ENCODE measurements around the gene GPR78.
"Not testable (repeated sequence)": the region's sequence is repeated elsewhere in the genome, so short reads cannot be mapped to it uniquely, and the experiment has no call there.

The GPR78 gene

DNA sequence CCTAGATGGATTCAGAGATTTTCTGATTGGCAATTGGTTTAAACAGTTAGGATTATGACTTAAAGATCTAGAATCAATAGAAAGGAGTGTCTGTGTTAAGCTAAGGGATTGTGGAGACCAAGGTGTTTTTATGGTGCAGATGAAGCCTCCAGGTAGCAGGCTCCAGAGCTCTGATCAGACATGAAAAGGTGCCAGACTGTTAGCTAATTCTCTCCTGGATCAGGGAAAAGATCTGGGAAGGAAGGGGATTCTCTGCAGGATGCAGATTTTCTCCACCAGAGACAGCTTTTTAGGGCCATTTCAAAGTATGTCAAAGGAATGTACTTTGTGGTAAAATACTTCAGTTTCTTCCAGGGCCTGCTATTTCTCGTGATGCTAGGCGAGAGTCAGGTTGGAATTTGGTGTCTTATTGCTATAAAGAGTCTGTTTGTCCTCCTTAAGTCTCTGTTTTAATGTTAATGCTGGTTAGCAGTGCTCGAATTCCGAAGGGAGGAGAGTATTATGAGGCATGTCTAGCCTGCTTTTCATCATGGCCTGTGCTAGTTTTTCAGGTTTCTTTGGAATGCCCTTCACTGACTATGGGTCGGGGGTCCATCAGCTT, 12.0 kb upstream of the GPR78 start:
- no peak for DNase-seq

DNA sequence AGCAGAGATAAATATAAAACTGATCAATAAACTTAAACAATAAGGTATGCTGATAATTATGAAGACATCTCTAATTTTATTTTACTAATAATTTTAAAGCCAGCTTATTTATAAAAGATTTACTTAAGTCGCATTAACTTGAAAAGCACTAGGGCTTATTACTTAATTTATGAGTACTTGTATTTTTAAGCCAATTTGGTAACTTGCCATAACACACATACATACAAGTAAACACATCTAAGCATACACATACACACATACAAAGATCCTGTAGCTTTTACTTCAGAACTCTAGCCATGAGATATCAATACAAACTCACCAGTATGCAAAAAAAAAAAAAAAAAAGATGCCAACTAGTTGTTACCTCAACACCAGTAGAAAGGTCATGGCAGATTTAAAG, 10.0 kb upstream of the GPR78 start:
- no peak for DNase-seq

DNA sequence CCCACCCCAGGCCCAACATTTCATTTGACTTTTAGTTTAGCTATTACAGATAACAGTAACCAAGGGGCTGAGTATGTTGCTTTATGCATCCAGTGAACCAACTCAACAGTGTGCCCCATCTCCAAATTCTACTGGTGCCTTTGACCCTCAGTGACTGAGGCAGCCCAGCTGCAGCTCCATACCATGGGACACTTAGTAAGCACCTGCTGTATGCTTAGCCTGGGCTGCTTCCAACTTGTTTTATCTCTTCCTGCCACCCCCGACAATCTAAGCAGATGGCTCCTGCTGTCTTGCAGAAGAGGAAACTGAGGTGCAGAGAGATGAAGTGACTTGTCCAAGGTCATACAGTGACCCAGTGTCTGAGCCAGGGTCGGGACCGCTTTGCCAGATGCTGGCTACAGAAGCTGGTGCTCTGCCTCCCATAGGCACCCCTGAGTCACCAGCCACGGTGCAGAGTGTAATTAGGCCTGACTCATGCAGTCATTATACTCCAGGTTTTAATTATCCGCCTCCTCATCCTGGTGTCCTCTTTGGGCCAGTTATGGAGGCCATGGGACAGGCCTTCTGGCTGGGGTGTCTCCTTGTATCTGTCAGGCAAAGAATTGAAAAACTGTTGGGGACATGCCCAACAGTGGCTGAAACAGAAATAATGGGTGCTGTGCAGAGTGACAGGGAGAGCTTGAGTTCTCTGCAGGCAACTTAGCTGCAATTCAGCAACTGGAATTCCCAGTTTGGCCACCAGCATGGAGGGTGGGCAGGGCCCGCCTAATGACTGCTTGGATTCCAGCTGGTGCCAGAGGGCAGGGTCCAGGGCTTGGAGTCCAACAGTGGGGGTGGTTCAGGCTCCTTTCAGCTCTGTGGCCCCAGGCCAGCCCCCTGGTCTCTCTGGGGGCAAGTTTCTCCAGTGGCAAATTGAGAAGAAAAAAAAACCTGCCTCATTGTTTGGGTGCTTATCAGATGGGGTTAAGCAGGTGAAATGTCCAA, 8.2 kb upstream of the GPR78 start:
- no peak for DNase-seq

DNA sequence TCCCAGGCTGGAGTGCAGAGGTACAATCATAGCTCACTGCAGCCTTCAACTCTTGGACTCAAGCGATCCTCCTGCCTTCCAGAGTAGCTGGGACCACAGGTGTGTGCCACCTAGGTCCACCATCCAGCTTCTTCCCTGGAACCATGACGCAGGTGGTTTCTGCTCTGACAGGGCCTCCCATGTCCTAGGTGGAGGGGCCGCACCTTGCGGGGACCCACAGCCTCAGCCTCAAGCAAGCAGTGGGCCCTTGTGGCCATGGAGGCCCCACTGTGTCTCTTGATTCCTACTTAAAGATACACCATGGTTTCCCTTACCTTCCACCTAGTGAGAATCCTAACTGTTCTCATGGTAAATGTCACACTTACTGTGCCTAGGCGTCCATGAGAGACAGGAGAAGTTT, 6.9 kb upstream of the GPR78 start:
- DNase-seq = no peak

DNA sequence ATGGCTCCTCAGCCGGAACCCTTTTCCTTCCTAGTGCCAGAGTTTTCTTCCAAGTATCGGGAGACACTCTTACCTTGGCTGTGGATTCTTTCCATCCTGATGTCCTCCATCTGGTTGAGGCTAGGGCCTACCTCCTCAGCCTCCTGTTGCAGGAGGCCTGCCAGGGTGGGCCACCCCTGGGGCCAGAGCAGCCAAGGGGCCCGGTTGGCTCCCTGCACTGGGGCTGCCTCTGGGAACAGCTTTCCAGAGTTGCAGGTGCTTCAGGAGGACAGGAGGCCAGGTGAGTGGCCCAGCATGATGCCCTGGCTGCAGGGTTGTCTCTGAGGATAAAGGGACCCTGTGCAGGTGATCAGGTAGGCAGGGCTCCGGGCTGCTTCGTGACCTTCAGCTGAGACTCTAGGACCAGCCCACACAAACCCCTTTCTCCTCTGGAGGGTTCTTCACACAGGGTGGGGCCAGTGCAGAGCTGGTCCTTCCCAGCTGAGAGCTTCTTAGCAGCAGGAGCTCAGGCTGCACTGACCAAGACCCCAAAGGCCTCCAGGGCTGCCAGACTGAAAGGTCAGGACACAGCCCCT, 5.3 kb upstream of the GPR78 start:
- no peak for DNase-seq

DNA sequence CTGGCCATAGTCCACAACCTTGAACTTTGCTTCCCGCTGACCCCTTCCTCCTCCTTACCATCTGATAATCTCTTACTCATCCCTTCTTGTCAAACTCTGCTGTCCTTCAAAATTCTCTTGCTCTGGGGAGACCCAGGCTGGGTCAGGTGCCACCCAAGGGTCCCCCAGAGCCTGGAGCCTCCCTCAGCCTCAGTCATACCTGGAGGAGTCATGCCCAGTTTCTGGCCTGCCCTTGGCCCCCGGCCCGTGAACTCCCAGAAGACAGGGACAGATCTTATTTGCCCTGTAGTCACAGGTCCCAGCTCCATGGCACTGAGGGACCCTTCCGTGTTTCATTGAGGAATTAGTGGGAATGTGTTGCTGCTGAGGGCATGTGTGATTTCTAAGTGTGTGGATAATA, 4.7 kb upstream of the GPR78 start:
- DNase-seq = no peak

DNA sequence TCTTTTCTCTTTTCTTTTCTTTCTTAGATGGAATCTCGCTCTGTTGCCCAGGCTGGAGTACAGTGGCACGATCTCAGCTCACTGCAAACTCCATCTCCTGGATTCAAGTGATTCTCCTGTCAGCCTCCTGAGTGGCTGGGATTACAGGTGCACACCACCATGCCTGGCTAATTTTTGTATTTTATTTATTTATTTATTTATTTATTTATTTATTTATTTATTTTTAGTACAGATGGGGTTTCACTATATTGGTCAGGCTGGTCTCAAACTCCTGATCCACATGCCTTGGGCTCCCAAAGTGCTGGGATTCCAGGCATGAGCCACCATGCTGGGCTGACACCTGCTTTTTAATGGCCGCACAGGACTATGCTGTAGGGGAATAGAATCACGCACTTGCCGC, 3.6 kb upstream of the GPR78 start:
- not testable (repeated sequence) for DNase-seq

DNA sequence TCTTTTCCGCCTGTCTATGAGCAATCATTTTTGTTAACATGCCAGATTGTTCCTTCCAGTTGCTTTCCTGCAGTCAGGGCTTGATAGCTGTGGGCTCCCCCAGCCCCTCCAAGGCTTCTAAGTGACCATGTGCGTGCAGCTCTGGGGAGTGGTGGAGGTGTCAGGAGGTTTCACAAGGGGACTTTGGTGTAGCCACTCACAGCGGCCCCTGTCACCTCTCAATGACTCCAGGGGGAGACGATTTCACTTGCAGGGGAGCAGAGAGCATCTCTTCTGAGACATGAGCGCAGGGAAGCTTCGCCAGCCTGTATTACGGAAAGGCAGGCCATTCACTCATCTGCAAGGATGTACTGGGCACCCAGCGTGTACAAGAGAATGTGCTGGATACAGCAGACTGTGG, 3.1 kb upstream of the GPR78 start:
- no peak for DNase-seq

DNA sequence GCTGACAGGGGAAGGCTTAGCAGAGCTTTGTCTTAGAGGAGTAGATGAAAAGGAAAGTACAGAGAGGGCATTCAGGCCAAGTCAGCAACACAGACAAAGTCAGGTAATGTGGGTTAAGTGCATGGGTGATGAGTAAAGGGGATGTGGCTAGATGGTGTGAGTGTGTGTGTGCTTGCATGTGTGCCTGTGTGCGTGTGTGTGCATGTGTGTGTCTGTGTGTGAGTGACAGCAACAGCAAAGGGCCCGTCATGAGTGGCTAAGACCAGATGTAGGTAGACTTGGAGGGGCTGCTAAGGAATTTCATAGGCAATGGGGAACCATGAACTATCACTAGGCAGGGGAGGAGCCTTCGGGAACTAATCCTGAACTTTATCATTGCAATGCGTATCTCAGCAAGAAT, 2.2 kb upstream of the GPR78 start:
- DNase-seq = no peak

DNA sequence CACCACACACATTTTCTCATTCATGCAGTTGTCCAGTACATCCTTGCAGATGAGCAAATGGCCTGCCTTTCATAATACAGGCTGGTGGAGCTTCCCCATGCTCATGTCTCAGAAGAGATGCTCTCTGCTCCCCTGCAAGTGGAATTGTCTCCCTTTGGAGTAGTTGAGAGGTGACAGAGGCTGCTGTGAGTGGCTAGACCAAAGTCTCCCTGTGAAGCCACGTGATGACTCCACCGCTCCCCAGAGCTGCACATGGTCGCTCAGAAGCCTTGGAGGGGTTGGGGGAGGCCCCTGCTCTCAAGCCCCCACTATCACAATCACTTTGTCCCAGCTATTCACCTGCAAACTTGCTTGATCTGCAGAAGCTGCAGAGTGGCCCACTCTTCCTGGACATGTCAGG, 1.5 kb upstream of the GPR78 start:
- no peak for DNase-seq

DNA sequence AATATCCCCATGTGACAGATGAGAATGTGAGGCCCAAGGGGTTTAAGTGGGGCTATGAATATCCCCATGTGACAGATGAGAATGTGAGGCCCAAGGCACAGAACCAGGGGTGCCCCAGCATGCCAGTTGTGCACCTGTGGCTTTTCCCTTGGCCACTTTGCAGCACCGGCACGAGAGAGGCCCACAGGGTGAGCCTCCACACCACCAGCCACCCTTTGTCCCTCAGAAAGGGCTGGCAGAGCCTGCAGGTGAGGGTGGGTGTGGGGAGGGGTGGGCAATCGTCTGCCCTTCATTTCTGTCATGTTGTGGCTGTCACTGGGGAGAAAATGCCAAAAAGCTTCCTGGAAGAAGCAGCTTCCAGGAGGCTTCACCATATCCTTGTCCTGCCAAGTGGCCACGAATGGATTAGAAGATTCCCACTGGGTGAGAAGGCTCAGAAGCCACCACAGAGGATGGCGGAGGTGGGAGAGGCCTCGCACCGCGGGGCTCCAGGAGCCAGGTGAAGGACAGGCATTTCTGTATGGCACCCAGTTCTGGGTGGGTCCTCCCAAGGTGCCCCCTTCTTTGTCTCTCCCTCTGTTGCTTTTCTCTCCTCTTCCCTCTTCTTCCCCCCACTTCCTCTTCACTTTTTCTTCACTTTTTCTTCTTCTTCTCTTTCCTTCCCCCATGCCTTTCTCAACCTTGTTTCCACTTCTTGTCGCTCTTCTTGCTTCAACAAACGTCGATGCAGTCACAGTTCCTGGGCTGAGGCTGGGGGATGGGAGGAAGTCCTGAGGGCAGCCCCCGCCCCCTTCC, 469 bp upstream of the GPR78 start:
- no peak for DNase-seq

DNA sequence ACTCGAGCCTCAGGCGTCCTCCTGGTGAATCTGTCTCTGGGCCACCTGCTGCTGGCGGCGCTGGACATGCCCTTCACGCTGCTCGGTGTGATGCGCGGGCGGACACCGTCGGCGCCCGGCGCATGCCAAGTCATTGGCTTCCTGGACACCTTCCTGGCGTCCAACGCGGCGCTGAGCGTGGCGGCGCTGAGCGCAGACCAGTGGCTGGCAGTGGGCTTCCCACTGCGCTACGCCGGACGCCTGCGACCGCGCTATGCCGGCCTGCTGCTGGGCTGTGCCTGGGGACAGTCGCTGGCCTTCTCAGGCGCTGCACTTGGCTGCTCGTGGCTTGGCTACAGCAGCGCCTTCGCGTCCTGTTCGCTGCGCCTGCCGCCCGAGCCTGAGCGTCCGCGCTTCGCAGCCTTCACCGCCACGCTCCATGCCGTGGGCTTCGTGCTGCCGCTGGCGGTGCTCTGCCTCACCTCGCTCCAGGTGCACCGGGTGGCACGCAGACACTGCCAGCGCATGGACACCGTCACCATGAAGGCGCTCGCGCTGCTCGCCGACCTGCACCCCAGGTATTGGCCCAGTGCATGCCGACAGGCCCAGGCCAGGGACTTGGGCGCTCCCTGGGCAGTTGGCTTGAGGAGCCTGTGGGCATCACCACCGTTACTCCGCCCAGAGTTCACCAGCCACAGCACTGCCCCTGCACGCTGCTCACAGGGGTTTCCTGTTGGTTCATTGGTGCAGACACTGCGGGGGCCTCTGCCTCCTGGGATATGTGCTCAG, 1.1 kb downstream of the GPR78 start:
- DNase-seq = no peak

DNA sequence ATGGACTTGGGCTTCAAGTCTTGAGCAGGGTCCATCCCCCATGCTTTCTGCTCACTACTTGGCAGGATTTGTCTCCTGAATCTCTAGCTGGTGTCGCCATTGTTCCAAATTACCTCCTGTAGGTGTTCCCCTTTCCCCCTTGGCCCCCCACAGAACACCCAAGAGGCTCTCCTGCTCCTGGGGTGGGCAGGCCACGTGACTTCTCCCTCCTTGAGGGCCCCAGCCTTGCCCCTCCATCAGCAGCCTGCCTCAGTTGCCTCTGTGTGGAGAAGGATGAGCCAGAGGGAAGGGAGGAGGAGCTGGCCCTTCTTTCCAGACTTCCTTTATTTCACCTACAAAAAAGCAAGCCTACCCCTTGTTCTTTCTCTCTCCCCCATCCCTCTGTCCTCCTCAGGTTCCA, 1.8 kb downstream of the GPR78 start:
- no peak for DNase-seq

DNA sequence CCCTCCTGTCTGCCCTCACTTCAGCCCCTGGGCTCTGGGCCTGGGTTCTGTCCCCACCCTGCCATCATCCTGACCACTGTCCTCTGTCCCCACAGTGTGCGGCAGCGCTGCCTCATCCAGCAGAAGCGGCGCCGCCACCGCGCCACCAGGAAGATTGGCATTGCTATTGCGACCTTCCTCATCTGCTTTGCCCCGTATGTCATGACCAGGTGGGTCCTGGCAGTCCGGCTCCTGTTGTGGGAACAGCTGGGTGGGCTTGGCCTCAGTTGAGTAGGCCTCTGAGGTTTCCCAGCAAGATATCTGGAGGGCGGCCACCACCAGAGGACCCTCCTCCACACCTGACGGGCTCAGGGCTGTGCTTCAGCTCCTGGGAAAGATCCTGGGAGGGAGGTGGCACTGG, 2.2 kb downstream of the GPR78 start:
- no peak for DNase-seq

DNA sequence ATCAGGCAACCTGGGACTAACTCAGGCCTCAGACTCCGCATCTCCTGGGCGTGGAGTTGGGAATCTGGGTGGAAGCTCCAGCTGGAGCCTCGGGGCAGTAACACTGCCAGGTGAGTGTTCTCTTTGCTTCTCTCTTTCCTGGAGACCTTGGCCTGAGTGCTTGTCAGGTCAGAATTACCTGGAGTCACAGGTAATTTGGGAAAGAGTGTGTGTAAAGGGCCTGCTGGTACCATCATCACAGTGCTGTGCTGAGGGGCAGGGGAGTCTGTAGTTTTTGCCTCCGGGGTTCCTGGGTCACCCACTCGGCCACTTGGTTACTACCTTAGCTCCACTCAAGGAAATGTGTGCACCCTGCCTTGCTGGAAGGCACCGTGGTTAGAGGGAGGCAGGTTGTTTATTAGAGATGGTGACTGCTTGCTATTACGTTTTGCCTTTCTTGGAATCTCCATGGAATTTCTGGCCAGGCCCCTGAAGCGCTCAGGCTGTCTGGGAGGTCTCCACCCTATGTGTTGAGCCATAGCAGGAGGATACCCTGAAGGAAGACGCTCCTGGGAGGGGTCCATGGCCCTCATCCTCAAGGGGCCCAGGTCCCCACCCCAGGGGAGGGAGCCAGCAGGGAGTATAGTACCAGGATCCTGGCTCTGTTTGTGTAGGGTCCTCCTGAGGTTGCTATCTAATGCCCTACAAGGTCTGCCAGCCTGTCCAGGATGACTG, 2.9 kb downstream of the GPR78 start:
- DNase-seq = no peak

DNA sequence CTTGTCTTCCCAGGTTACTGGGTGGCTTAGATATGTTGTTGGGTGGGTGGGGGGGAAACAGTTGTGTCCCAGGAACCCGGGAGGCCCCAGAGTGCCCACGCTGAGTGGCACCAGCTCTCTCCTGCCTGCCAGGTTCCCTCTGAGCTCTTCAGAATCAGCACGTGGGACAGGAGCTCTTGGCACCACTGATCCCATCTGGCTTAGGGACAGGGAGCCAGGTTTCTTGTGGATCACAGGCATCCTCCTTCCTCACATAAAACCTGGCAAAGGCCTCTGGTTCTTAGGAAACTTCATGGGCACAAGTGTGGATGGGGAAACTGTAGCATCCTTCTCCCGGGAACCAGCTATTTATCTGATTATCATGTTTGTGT, 3.4 kb downstream of the GPR78 start:
- no peak for DNase-seq

DNA sequence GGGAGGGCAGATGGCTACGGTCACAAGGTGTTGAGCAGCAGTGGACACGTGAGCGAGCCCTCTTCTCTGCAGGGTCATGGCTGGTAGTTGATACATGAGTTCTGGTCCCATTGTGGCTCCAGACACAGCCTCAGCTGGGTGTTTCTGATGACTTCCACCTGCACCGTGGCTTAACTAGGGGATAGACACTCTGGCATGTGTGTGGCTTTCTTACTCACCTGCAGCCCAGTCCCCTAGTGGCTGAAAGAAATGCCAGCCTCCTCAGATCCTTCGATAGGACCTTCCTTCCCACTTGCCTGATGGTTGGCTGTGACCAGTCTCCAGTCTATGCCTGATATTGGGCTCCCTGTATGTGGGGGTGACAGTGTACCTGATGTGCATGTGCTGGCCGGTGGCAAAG, 5.0 kb downstream of the GPR78 start:
- no peak for DNase-seq

DNA sequence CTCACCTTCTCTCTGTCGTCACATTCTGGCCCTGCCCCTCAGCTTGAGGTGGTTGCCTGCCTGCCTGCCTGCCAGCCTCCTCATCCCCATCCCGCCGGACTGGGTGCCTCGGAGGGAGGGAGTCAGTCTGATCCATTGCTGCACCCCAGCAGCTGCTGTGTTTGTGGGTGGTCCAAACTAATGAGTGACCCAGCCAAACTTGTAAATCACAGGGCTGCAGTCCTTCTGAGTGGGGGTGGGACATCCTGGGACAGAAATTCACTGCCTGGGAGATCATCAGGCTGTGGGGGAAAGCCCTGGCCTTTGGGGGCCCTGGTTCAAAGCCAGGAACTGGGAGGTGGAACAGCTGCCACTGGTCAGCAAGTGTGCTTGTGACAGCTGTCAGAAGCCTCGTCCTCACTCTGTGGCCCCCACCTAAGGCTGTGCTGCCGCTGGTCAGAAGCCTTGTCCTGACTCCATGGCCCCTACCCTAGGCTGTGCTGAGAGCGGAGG, 5.6 kb downstream of the GPR78 start:
- DNase-seq = no peak

DNA sequence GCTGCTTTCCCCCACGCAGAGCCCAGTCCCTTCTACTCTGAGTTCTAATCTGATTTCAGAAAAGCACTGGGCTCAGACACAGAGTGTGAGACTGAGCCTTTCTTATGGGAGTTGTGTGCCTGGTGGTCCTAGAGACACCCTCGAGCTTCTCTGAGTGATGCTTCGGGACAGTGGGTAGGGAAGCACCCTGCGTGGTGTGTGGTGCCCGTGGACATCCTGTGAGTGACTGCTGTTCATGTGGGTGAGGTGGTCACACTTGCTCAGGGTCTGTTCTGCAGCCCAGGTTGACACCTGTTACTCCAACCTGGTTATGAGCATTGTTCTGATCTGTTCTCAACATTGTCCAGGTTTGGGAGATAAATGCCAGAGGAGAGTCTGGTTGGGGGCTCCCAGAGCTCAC, 6.1 kb downstream of the GPR78 start:
- DNase-seq = no peak

DNA sequence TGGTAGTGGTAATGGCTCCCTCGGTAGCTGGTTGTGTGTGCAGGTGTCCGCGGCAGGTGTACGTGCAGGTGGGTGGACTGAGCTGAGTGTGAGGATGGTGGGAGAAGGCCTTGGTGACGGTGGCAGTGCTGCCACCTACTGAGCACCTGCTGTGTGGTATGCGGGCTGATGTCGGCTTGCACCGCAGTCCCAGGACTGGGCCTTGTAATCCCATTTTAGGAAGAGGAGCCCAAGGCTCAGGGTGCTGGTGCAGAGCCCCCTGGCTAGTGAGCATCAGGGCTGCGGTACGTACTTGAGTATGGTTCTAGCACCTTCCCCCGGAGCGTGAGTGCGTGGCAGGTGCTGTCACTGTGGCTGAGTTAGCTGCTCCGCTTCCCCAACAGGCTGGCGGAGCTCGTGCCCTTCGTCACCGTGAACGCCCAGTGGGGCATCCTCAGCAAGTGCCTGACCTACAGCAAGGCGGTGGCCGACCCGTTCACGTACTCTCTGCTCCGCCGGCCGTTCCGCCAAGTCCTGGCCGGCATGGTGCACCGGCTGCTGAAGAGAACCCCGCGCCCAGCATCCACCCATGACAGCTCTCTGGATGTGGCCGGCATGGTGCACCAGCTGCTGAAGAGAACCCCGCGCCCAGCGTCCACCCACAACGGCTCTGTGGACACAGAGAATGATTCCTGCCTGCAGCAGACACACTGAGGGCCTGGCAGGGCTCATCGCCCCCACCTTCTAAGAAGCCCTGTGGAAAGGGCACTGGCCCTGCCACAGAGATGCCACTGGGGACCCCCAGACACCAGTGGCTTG, 6.7 kb downstream of the GPR78 start:
- DNase-seq = no peak

Measured in activated CD8-positive, alpha-beta memory T cell treated with anti-CD3 and anti-CD28 coated beads, Interleukin-2, amount 50 U/mL, for 48 hours (primary cell).